Stimulated activated CD8-positive, alpha-beta memory T cell treated with anti-CD3 and anti-CD28 coated beads, Interleukin-12 subunit alpha, Interleukin-12 subunit beta, amount 100 ng/mL, for 1 hour (primary cell): Measurements from ENCODE around the gene ACSL1.

Experiments used
- DNase-seq: peaks from one replicate; pipeline ENCODE4 v3.0.0-alpha.2; 2020; ENCODE audit warnings: low read depth

ACSL1 gene

DNA sequence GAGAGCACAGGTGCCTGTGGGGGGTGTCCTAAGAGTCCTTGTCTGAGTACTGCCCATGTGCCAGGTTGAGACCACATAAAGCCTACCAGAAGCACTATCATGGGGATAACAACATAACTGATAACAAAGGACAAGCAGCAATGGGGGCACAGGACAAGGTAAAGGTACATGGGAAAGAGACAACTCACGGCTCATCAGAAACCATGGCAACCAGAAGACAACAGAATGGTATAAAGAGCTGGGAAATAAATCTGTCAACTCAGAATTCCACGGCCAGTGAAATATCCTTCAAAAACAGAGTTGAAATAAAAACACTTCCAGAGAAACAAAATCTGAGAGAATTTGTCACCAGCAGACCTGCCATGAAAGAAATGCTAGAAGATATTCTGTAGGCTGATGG is 111.9 kb downstream of the ACSL1 start:
- DNase-seq, result no peak

DNA sequence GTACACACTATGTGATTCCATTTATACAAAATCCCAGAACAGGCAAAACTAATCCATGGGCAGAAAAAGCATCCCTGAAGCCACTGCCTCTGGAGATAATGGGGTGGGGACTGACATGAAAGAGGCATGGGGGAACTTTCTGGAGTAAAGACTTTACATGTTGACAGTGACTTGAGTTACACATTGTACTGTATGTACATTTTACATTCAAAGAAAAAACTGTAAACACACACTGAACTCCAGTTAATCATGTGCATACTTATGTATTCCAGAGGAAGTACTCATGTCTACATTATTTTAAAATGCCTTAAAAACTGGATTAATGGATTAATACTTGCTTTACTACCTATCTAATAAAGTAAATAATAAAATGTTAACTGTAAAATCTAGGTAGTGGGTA is 113.4 kb downstream of the ACSL1 start:
- DNase-seq, result no peak

DNA sequence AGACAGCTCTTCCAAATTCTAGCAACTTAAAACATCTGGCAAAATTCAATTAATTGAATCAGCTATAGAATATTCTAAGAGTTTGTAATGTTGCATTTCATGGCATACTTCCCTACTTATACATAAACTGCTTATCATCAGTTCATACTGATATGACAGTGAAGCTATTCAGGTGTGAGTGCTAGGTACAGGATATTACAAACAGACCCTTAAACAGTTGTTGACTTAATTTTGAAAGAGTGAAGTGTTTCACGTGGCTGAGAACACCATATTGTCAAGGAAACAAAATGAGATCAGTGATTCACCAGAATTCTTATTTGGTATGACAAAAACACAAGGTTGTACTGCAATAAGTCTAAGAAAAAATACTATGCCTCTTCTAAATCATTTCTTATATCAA is 119.3 kb downstream of the ACSL1 start:
- DNase-seq, result no peak

DNA sequence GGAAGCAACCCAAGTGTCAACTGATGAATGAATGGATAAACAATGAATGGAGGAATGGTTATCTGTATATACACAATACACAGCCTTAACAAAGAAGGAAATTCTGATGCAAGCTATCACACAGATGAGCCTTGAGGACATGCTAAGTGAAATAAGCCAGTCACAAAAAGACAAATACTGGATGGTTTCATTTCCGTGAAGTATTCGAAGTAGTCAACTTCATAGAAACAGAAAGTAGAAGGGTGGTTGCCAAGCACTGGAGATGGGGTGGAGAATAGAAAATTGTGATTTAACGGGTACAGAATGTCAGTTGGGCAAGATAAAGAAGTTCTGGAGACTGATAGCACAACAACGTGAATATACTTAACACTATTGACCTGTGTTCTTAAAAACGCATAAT is 120.1 kb downstream of the ACSL1 start:
- no peak for DNase-seq
